ENCODE data around the gene SSR3.

DNA sequence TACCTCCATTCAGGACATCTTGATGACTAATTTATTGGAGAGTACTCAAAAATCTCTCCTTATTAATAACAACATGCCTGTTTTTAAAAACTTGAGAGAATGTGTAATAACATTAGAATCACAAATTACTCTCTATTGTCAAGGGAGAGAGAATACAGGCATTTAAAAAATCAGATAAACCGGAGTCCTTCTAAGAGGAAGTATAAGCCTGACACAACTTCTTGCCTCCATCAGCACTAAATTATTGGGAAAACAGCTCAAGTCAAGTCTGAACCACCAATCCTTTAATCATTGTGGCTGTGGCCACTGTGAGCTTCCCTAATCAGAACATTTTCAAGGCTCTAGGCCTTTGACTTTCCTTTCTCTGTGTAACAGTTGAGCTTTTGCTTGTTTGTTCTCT lies 38.0 kb downstream of the SSR3 start:
- TF ChIP-seq, protein P1, sequence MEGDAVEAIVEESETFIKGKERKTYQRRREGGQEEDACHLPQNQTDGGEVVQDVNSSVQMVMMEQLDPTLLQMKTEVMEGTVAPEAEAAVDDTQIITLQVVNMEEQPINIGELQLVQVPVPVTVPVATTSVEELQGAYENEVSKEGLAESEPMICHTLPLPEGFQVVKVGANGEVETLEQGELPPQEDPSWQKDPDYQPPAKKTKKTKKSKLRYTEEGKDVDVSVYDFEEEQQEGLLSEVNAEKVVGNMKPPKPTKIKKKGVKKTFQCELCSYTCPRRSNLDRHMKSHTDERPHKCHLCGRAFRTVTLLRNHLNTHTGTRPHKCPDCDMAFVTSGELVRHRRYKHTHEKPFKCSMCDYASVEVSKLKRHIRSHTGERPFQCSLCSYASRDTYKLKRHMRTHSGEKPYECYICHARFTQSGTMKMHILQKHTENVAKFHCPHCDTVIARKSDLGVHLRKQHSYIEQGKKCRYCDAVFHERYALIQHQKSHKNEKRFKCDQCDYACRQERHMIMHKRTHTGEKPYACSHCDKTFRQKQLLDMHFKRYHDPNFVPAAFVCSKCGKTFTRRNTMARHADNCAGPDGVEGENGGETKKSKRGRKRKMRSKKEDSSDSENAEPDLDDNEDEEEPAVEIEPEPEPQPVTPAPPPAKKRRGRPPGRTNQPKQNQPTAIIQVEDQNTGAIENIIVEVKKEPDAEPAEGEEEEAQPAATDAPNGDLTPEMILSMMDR (conservative IDR thresholded peaks at IDR 0.05; ENCODE audit: low read depth, low read length): no peak
- TF ChIP-seq EZH2phosphoT487 (IDR thresholded peaks at IDR 0.05; ENCODE audit: borderline replicate concordance, low read length) (no peak), EZH2 (IDR thresholded peaks at IDR 0.05; ENCODE audit: low read length, unreplicated experiment) (no peak)
